WI38 (cell line): ENCODE results near the gene DTNBP1.

ENCODE experiments used
- H3K4me3 ChIP-seq: 2 replicates; pipeline ENCODE4 v1.5.1; 2011; ENCODE audit warnings: low read depth, mild to moderate bottlenecking, control low read depth, low read length
- CTCF ChIP-seq: IDR thresholded peaks from 2 replicates; pipeline ENCODE4 v1.5.1; 2012; ENCODE audit warnings: low read depth, mild to moderate bottlenecking, control low read depth, low read length

Gene DTNBP1

GRCh38 chr6:15528870-15529269 is 134.0 kb downstream of the DTNBP1 start:
- no peak overlapping the region for H3K4me3 ChIP-seq
- TF ChIP-seq CTCF, result no peak

- H3K4me3 ChIP-seq, result no peak overlapping the region
- TF ChIP-seq CTCF, result no peak
Measured at GRCh38 chr6:15527838-15528617, 134.8 kb downstream of the DTNBP1 start.

- H3K4me3 ChIP-seq, result no peak overlapping the region
- no peak for TF ChIP-seq CTCF
Measured at GRCh38 chr6:15526212-15526701, 136.6 kb downstream of the DTNBP1 start.

- no peak overlapping the region for H3K4me3 ChIP-seq
- TF ChIP-seq CTCF, result no peak
Measured at GRCh38 chr6:15524861-15525401, 137.9 kb downstream of the DTNBP1 start.

GRCh38 chr6:15523679-15524630 is 138.9 kb downstream of the DTNBP1 start:
- no peak for TF ChIP-seq CTCF
- no peak overlapping the region for H3K4me3 ChIP-seq

GRCh38 chr6:15522856-15523529 is 139.8 kb downstream of the DTNBP1 start:
- H3K4me3 ChIP-seq, result no peak overlapping the region
- no peak for TF ChIP-seq CTCF
